Measurements from ENCODE around the gene TEX11. TPM values are rescaled to one million over a fixed set of nuclear protein-coding genes. Genes with fewer than 3 reads are reported as not detected.
A peak's percentile ranks its signal among the peaks of the same experiment; 100 is the strongest.

The TEX11 gene
- total RNA-seq, 1 experiment from 2014 or later, result not detected

DNA sequence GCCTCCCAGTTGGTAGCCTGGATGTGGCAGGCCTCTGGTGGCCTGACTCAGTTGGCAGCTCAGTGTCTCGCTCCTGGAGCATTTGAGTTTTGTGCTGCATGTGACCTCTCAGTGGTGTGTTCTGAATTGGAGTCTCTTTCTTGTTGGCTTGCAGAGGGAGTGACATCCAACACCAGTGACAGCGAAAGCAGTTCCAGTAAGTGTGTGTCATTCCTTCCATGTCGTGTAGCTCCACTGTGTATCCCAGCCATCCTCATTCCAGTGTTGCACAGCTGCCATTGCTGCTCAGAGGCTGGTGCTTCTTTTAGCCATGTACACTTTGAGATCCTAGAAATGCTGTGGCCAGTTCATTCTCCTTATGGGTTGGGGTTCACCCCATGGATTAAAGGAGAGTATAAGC lies 411.5 kb downstream of the TEX11 start:
- DNase-seq (ENCODE audit: low read depth), result no peak

DNA sequence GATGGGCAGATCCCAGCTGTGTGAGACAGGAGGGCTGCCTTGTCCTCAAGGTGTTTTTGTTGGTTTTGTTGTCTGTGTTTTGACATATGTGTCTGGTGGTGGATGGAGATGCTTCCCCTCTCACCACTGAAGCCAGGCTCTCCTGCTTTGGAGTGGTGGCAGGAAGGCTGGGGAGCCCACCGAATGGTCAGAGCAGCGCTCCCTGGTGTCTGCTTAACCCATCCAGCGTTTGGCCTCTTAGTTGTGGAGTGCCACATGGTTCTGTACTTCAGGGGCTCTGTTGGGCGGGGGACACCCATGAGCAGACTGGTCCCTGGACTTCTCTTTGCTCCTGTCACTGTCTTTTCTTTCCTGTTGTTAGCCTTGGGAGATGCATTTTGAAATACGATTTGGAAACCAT lies 412.0 kb downstream of the TEX11 start:
- no peak for DNase-seq (ENCODE audit: low read depth)

DNA sequence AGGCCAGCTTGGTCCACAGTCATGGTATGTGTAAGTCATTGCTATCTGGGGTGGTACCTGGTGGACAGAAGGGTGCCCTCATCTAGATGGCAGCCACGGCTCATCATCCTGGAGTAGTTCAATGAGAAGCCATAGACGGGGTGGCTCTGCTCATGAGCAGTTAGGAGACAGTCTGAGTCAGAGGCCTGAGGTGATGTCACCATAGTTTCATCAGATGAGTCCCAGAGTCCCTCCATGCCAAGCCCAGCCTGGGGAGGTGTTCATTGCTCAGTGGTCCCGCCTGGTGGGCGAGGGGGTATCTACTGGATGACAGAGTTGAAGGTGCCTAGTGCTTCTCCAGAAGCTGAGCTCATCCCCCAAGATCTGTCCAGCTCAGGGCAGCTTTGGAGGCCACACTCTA lies 414.1 kb downstream of the TEX11 start:
- DNase-seq (ENCODE audit: low read depth), result no peak

DNA sequence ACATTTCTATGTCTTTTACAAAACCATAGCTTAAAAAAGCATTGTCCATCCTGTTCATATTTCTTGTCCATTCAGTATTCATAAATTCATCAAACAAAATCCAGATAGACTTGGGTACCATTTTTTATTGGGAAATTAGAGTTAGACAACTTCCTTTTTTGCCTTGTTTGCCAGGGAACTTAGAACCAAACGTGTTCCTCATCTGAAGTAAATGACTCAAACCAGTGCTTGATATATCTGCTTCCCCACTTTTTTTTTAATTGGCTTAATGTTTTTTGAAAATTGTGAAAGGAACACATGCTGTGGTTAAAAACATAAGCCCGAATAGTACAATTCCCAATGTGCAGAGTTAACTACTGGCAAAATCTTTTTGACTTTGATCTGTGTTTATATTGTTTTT lies 419.7 kb downstream of the TEX11 start:
- no peak for DNase-seq (ENCODE audit: low read depth)

DNA sequence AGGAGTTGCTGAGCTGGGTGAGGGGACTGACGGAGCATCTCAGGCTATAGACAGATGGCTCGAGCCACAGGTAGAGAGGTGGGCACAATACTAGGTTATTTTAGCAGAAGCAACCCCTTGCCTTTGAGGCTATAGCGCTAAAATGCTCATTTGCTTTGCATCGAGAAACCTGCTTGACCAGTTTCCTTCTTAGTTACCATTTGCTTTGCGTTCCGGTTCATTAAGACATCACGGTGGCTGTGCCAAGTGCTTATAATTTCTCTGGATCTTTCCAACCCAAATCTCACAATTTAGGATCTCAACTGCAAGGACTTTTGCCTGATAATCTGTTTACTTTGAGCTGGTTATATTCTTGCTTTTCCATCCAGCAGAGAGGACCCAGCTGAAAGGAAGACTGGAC lies 423.0 kb downstream of the TEX11 start:
- no peak for DNase-seq (ENCODE audit: low read depth)

DNA sequence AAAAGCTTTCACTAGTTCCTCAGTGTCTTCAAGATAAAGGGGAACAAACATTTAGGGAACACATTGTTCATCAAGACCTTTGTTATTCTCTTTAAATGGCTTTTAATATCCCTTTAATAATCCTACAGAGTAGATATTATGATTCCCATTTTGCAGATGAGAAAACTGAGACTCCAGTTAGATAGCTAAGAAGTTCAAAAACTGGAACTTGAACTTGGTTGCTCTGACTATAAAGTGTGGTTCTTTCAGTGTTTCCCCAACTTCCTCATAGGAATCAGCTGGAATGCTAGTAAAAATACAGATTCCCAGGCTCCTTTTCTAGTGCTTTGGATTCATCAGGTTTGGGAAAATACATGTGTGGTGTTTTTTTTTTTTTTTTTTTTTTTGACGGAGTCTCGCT lies 426.2 kb downstream of the TEX11 start:
- no peak for DNase-seq (ENCODE audit: low read depth)

DNA sequence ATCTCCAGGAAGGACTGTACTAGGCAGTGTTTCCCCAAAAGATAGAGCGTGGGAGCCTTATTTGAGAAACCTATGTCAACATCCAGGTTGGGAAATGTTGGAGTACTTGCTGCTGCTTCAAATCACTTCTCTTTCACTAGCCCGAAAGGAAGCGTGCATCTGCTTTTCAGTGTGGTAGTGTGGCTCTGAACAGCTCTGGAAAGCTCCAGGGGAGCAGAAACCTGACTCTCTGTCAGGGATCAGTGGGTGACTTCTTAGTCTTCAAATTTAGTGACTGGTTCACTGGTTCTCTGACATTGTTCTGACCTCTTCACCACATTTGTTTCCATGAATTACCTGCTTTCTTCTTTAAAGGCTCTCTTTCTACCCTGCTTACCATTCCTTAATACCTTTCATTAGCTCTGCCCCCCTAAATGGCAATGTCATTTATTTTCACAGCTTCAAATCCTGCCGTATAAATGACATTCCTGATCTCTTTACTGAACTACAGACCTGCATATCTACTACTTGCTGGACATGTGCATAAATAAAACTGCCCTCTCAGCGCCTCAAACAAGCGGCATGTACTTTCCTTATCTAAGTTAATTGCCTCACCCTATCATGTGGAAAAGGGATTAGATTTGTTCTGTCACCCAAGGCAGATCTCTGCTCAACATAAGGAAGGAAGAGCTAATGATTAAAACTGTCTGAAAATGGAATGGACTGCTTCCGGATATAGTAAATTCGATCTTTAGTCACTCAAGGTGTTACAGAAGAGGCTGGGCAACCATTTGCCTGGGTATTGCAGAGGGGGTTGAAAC lies 426.8 kb downstream of the TEX11 start:
- peak; percentile 18 for DNase-seq (ENCODE audit: low read depth)

DNA sequence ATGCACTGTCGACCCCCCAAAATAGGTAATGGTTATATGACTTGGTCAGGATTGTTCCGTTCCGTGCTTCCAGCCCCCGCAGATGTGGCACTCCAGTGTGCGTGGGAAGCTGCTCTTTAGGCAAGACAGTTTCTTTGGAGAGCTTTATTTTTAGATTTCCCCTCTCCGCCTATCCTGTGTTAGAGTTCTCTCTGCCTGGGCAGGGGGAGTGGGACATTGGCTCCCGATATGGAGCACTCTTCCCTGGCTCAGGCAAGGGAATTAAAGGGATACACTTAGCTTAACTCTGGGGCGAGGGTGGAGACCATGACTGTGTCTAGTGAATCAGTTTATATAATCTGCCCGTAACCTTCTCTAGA lies 427.9 kb downstream of the TEX11 start:
- peak; percentile 11 for DNase-seq (ENCODE audit: low read depth)

DNA sequence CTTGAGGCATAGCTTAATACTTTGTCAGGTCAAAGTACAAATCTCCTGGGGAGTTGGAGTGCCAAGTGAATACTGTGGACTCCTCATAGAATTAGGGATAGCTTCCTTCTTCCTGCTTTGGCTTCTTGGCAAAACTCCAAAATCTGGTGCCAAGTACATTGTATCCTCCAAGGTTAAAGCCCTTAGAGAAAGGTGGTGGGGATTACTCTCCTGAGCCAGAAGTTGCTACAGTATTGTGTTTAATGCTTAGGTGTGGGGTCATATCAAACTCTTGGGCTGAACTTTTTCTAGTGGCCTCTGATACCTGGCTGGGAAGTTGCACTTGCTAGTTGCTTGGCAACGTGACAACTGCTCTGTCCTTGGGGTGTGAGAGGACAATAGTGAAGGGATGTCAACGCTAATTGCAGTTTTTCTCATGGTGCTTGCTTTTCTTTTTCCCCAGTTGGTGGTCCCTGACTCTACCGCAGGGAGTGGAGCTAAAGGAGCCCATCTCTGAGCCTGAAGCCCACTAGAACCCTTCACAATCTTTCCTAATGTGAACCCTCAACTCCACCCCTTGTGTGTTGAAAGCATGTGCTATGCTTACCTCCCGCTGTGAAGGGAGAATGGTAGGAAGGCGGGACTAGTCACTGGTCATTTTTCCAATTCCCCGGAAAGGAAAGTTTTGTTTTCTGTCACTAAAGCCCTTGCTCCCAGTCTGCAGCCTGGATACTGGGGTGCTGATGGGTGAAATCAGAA lies 428.4 kb downstream of the TEX11 start:
- peak; percentile 51 for DNase-seq (ENCODE audit: low read depth)

DNA sequence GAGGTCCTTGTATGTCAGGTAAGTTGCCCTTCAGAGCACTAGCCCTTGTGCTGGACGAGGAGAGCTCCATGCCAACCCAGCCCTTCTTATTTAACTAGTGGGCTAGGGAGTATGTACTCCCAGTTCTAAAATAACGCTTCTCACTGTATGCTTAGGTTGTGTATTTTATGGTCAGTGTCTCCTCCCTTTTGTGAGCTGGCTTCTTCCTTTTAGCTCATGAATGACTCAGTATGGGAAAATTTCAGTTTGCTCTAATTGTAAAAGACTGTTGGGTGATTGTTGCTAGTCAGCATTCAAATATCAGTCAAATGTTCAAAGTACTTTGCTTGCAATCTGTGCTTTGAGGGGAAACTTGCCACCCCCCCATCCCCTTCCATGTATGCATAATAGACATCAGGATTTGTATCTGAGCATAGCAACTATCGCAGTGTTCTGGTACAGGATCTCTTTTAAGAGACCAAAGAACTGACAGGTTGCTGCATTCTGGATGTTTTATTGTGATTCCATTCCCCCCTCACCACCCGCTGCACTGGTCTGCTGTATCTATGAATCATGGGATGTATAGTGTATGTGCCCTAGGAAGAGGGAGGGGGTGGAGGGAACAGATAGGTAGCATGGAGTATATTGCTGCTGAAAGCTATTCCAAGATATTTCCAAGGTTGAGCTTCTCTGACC lies 429.1 kb downstream of the TEX11 start:
- DNase-seq (ENCODE audit: low read depth), result peak; percentile 52

Other genes with a start within 250 kb of the TEX11 start
- gene SLC7A3, start 22.4 kb upstream of the TEX11 start, total RNA-seq (2014; rRNA removed; shearing (Covaris generic)), result 0.06 TPM in 1 of 2 replicates, not detected in the other
- 38.5 and 46.1 TPM in 2 replicates for gene SNX12, start 159.6 kb upstream of the TEX11 start, total RNA-seq (2014; rRNA removed; shearing (Covaris generic))
- 0.69 and 2.9 TPM in 2 replicates for gene FOXO4, start 187.1 kb upstream of the TEX11 start, total RNA-seq (2014; rRNA removed; shearing (Covaris generic))
- gene CXorf65, start 198.0 kb upstream of the TEX11 start, total RNA-seq (2014; rRNA removed; shearing (Covaris generic)), result not detected in 2 replicates
- gene IL2RG, start 202.9 kb upstream of the TEX11 start, total RNA-seq (2014; rRNA removed; shearing (Covaris generic)), result not detected in 2 replicates
- 14.7 and 17.7 TPM in 2 replicates for gene MED12, start 209.9 kb upstream of the TEX11 start, total RNA-seq (2014; rRNA removed; shearing (Covaris generic))
- gene NLGN3, start 236.1 kb upstream of the TEX11 start, total RNA-seq (2014; rRNA removed; shearing (Covaris generic)), result not detected in 2 replicates